GM13976 (cell line): ENCODE measurements around the gene TMEM217.
"Not testable (repeated sequence)": the region's sequence is repeated elsewhere in the genome, so short reads cannot be mapped to it uniquely, and the experiment has no call there.

Source experiments
- DNase-seq: peaks from one replicate; pipeline ENCODE4 v3.0.0; 2012; ENCODE audit warnings: low spot score
- in situ Hi-C: fragments of 300-500 bp; cut with MboI; formaldehyde crosslinking; loops from one replicate; pipeline ENCODE4 v1.12.0; 2022; ENCODE audit warnings: low sequenced_read_pairs, mixed read lengths, inconsistent platforms; ENCODE audit not compliant: unreplicated experiment
- TF ChIP-seq, protein P1 (sequence below): IDR thresholded peaks from 2 replicates; pipeline ENCODE4 v1.5.1; 2012; ENCODE audit warnings: borderline replicate concordance, mild to moderate bottlenecking; ENCODE audit not compliant: insufficient read depth; ENCODE audit errors: extremely low read depth, missing control alignments, control extremely low read depth

TMEM217 gene

DNA sequence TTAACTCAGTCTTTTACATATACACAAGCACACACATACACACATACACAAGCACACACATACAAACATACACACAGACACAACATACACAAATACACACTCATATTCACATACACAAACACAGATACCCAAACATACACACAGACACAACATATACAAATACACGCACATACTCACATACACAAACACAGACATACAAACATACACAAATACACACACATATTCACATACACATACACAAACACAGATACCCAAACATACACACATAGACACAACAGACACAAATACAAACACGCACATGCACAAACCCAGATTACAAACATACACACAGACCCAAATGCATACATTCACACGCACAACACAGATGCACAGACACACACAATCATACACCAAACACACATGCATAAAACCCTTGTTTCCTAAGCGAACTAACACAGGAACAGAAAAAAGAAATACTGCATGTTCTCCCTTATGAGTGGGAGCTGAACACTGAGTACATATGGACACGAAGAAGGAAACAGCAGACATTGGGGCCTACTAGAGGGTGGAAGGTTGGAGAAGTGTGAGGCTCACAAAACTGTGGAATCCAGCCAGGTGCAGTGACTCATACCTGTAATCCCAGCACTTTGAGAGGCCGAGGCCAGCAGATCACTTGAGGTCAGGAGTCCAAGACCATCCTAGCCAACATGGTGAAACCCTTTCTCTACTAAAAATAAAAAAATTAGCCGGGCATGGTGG is 53.8 kb downstream of the TMEM217 start:
- in situ Hi-C loops, result loop anchor here (10.0 to 25.0 kb wide), 2 partner anchors 329 to 442 kb away; partner anchors contain the start of gene PPIL1

DNA sequence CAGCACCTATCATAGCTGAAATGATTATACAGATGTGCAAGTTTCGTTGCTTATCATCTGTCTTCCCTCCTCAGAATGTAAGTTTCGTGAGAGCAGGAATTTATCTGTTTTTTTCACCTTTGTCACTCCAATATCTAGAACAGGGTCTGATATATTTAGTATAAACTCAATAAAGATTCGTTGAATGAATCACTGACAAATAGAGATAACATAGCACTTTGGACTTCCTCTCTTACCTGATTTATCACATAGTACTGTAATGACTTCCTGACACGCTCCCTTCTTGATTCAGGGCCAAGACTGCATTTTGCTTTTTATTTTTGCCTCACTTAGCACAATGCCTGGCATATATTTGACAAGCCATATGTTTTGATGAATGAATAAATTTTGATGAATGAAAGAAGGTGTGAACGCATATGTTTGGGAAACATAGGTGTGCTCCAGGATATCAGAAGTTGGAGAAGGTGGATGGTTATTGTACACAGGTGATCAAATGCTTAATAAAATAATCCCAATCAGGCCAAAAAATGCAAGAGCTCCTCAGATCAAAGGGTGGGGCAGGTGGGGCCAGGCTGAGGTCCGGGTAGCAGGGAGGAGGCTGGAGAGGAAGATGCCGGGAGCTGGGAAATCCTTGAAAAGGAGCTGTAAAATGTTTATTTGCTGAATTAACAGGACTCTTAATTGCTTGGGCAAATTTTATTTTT is 55.0 kb downstream of the TMEM217 start:
- DNase-seq, result no peak
- TF ChIP-seq, protein P1, sequence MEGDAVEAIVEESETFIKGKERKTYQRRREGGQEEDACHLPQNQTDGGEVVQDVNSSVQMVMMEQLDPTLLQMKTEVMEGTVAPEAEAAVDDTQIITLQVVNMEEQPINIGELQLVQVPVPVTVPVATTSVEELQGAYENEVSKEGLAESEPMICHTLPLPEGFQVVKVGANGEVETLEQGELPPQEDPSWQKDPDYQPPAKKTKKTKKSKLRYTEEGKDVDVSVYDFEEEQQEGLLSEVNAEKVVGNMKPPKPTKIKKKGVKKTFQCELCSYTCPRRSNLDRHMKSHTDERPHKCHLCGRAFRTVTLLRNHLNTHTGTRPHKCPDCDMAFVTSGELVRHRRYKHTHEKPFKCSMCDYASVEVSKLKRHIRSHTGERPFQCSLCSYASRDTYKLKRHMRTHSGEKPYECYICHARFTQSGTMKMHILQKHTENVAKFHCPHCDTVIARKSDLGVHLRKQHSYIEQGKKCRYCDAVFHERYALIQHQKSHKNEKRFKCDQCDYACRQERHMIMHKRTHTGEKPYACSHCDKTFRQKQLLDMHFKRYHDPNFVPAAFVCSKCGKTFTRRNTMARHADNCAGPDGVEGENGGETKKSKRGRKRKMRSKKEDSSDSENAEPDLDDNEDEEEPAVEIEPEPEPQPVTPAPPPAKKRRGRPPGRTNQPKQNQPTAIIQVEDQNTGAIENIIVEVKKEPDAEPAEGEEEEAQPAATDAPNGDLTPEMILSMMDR, result no peak

More for the DNA sequence above, 53.8 kb downstream of the TMEM217 start:
- no peak for DNase-seq
- TF ChIP-seq, protein P1, result no peak

DNA sequence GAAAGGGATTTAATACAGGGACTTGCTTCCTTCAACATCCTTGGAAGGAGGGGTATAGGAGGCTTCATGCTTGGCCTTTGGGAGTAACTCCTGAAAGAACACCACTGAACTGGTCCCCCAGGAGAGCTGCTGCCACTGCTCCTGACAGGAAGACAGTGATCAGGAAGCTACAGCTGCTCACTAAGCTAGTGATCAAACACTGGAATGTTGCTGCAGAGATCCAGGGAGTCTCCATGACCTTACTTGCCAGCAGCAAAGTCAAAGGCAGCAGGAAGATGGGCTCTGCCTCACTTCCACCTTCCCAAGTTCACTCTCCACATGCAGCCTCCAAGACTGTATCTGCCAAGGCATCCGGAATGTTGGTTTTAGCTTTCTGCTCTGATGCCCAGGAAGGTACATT is 56.2 kb downstream of the TMEM217 start:
- in situ Hi-C loops, result loop anchor here (10.0 to 25.0 kb wide), 2 partner anchors 327 to 439 kb away; partner anchors contain the start of gene PPIL1
- no peak for DNase-seq
- TF ChIP-seq, protein P1, result no peak

More for the DNA sequence above, 55.0 kb downstream of the TMEM217 start:
- in situ Hi-C loops, result loop anchor here (10.0 to 25.0 kb wide), 2 partner anchors 328 to 441 kb away; partner anchors contain the start of gene PPIL1

DNA sequence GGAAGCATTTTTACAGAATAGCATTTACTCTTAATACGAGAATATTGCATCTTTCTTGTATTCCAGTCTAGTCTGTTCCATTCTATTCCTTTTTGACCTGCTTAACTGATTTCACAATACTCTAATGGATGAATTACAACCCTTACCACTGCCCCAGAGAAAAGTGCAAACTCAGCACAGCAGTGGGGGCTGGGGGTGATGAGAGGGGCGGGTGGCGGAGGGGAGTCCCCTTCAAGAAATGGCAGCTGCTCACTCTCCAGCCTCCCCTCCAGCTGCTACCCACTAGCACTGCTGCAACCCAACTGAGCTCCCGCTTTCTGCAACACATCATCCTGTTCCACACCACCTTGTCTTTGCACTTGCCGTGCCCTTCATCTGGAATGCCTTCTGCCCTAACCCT is 57.9 kb downstream of the TMEM217 start:
- in situ Hi-C loops, result loop anchor here (10.0 to 25.0 kb wide), 2 partner anchors 325 to 438 kb away; partner anchors contain the start of gene PPIL1
- DNase-seq, result no peak
- TF ChIP-seq, protein P1, result no peak

DNA sequence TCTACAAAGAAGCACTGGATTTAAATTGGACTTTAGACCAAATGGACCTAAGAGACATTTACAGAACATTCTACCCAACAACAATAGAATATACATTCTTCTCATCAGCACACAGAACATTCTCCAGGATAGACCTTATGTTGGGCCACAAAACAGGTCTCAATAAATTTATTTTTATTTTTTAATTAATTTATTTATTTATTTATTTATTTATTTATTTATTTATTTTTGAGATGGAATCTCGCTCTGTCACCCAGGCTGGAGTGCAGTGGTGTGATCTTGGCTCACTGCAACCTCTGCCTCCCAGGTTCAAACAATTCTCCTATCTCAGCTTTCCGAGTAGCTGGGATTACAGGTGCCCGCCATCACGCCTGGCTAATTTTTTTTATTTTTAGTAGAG is 61.5 kb downstream of the TMEM217 start:
- in situ Hi-C loops, DNase-seq: not testable (repeated sequence)

DNA sequence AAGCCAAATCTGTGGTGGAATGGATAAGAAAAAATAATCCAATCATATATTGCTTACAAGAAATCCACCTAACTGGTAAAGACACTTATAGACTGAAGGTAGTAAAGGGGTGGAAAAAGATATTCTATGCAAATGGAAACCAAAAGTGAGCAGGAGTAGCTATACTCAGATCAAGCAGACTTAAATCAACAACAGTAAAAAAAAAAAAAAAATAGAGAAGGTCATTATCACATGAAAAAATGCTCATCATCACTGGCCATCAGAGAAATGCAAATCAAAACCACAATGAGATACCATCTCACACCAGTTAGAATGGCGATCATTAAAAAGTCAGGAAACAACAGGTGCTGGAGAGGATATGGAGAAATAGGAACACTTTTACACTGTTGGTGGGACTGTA is 63.1 kb downstream of the TMEM217 start:
- DNase-seq, in situ Hi-C loops: not testable (repeated sequence)

DNA sequence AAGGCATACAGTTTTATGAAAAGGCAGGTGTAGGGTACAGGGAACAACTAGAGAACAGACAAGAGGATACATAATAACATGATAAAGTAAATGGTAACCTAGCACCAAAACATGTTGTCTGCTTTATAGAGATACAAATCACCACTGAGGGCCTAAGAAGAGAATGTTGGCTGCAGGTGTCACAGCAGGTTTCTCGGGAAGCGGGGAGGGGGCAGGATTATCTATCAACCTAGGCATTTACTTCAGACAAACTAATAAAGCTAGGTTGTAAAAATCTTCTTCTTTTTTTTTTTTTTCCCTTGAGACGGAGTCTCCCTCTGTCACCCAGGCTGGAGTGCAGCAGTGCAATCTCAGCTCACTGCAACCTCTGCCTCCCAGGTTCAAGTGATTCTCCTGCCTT is 65.3 kb downstream of the TMEM217 start:
- in situ Hi-C loops, result no loop called here
- no peak for DNase-seq
- TF ChIP-seq, protein P1, result no peak

DNA sequence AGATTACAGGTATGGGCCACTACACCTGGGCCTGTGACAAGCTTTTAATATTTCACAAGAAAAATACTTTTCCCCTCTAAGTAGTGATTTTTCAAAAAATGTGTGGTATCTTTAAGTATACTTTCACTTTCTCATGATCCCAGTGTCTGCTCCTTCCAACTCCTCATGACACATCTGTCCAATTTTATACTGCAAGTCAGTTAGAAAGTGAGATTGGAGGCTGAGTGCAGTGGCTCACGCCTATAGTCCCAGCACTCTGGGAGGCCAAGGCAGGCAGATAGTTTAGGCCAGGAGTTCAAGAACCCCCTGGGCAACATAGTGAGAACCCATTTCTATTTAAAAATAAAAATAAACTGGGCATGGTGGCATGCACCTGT is 67.8 kb downstream of the TMEM217 start:
- TF ChIP-seq, protein P1, result no peak
- in situ Hi-C loops, result no loop called here
- DNase-seq, result no peak
